ENCODE data around the gene TKTL1.

The TKTL1 gene

DNA sequence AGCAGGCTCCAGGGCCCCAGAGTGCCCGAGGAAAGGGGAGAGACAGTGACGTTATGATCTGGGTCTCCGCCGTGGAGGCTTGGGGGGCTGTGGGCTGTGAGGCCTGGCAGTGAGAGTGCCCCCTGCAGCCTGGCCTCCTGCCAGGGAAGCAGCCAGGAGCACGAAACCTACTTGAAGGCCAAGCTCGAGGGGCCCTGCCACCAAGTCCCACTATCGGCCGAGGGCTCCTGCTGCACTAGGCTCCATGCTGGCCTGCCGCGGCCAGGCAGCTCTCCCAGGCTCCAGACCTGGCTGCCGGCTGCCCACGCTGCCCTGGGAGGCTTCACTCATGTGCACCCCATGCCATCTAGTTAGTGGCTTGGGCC, 60.2 kb downstream of the TKTL1 start:
- Histone ChIP-seq H3F3A (ENCODE audit: control insufficient read depth, insufficient read depth) (no peaks in the 10 kb centered on the region), H3K4me3 (ENCODE audit: low read length) (no peak overlapping the region), H3K27ac (ENCODE audit: low read depth, low read length) (no peak overlapping the region), H3K4me2 (ENCODE audit: low read length) (no peak overlapping the region), H3K9me2 (replicated peaks; ENCODE audit: control insufficient read depth, low read length) (no peaks in the 10 kb centered on the region), H3K27me3 (ENCODE audit: control insufficient read depth, low read length) (no peaks in the 10 kb centered on the region), H3K9me3 (ENCODE audit: control insufficient read depth, insufficient read depth, low read length) (no peaks in the 10 kb centered on the region), H3K79me2 (ENCODE audit: control insufficient read depth, low read length) (no peaks in the 10 kb centered on the region), H3K4me1 (ENCODE audit: control insufficient read depth, low read length) (no peaks in the 10 kb centered on the region), H3K36me3 (ENCODE audit: control insufficient read depth, low read length) (peaks cover 8% of the 10 kb centered on the region; the same call in 1 of the 2 replicates), H4K20me1 (ENCODE audit: control insufficient read depth, insufficient read depth, low read depth, low read length) (no peaks in the 10 kb centered on the region)
- no peak for TF ChIP-seq EZH2phosphoT487 (IDR thresholded peaks at IDR 0.05; ENCODE audit: borderline replicate concordance, low read length)
- TF ChIP-seq, protein P1, sequence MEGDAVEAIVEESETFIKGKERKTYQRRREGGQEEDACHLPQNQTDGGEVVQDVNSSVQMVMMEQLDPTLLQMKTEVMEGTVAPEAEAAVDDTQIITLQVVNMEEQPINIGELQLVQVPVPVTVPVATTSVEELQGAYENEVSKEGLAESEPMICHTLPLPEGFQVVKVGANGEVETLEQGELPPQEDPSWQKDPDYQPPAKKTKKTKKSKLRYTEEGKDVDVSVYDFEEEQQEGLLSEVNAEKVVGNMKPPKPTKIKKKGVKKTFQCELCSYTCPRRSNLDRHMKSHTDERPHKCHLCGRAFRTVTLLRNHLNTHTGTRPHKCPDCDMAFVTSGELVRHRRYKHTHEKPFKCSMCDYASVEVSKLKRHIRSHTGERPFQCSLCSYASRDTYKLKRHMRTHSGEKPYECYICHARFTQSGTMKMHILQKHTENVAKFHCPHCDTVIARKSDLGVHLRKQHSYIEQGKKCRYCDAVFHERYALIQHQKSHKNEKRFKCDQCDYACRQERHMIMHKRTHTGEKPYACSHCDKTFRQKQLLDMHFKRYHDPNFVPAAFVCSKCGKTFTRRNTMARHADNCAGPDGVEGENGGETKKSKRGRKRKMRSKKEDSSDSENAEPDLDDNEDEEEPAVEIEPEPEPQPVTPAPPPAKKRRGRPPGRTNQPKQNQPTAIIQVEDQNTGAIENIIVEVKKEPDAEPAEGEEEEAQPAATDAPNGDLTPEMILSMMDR (IDR thresholded peaks at IDR 0.05; ENCODE audit: low read depth, low read length, poor library complexity, severe bottlenecking) = no peak

DNA sequence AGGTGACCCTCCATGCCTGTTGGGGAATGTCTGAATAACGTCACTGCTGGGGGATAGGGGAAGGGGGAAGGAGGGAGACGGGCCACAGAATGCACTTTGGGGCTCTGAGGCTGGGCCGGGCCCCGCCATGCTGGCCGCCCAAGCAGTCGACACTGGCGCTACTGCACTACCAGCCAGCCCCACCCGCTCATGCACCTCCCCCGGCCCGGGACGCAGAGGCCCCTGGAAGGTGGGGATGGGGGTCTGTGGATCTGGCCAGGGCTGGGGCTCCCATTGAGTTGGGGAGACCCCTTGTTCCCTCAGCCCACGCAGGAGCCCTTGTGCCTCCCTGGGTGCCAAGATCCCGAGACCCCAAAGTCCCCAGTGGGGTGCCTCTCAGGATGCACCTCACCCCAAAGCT, 61.0 kb downstream of the TKTL1 start:
- no peak overlapping the region for H3K4me3 ChIP-seq (ENCODE audit: low read length)
- no peak overlapping the region for H3K27ac ChIP-seq (ENCODE audit: low read depth, low read length)
- no peaks in the 10 kb centered on the region for H3K9me2 ChIP-seq (replicated peaks; ENCODE audit: control insufficient read depth, low read length)
- H3K79me2 ChIP-seq (ENCODE audit: control insufficient read depth, low read length) = no peaks in the 10 kb centered on the region
- H3K4me1 ChIP-seq (ENCODE audit: control insufficient read depth, low read length) = no peaks in the 10 kb centered on the region
- no peaks in the 10 kb centered on the region for H3K9me3 ChIP-seq (ENCODE audit: control insufficient read depth, insufficient read depth, low read length)
- H3K27me3 ChIP-seq (ENCODE audit: control insufficient read depth, low read length) = no peaks in the 10 kb centered on the region
- H3K36me3 ChIP-seq (ENCODE audit: control insufficient read depth, low read length) = peaks cover 13% of the 10 kb centered on the region
- H3F3A ChIP-seq (ENCODE audit: control insufficient read depth, insufficient read depth) = no peaks in the 10 kb centered on the region
- H4K20me1 ChIP-seq (ENCODE audit: control insufficient read depth, insufficient read depth, low read depth, low read length) = no peaks in the 10 kb centered on the region
- no peak overlapping the region for H3K4me2 ChIP-seq (ENCODE audit: low read length)
- TF ChIP-seq, protein P1 (IDR thresholded peaks at IDR 0.05; ENCODE audit: low read depth, low read length, poor library complexity, severe bottlenecking) = no peak
- TF ChIP-seq EZH2phosphoT487 (IDR thresholded peaks at IDR 0.05; ENCODE audit: borderline replicate concordance, low read length) = no peak

DNA sequence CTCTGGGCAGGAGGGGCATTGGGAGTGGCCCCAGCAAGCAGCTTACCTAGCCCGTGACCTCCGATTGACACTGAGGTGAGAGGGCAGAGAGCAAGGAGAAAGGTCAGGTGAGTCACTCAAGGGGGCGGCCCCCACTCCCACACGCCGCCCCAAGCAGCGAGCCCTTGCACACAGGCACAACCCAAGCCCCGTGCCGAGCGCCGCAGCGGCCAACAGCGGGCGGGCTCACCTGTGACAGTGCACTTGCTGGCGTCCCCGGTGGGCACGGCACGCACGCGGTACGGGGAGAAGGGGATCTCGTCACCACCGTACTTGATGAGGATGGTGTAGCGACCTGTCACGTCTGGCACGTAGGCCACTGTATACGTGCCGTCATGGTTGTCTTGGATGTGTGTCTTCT, 61.6 kb downstream of the TKTL1 start:
- Histone ChIP-seq H3K79me2 (ENCODE audit: control insufficient read depth, low read length) (no peaks in the 10 kb centered on the region), H3K27me3 (ENCODE audit: control insufficient read depth, low read length) (no peaks in the 10 kb centered on the region), H4K20me1 (ENCODE audit: control insufficient read depth, insufficient read depth, low read depth, low read length) (no peaks in the 10 kb centered on the region), H3K27ac (ENCODE audit: low read depth, low read length) (no peak overlapping the region), H3K36me3 (ENCODE audit: control insufficient read depth, low read length) (peaks cover 16% of the 10 kb centered on the region), H3K4me1 (ENCODE audit: control insufficient read depth, low read length) (no peaks in the 10 kb centered on the region), H3K9me3 (ENCODE audit: control insufficient read depth, insufficient read depth, low read length) (no peaks in the 10 kb centered on the region), H3K4me2 (ENCODE audit: low read length) (no peak overlapping the region), H3K4me3 (ENCODE audit: low read length) (no peak overlapping the region), H3K9me2 (replicated peaks; ENCODE audit: control insufficient read depth, low read length) (no peaks in the 10 kb centered on the region), H3F3A (ENCODE audit: control insufficient read depth, insufficient read depth) (no peaks in the 10 kb centered on the region)
- no peak for TF ChIP-seq EZH2phosphoT487 (IDR thresholded peaks at IDR 0.05; ENCODE audit: borderline replicate concordance, low read length)
- TF ChIP-seq, protein P1 (IDR thresholded peaks at IDR 0.05; ENCODE audit: low read depth, low read length, poor library complexity, severe bottlenecking) = no peak

DNA sequence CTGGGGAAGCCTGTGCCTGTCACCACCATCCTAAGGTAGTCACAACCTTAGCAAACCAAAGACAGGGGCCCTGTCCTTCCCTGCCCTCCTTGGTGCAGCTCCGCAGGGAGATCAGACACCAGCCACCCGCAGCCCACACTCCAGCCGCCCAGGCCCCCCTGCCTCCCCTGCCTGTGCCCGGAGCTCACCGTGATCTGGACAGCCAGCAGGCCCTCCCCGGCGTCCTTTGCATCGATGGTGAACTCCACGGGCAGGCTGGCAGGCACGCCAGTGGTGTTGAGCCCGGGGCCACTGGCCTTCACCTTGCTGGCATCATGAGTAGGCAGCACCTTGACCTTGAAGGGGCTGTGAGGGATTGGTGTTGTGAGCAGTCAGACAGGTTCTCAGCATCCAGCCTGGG, 62.4 kb downstream of the TKTL1 start:
- Histone ChIP-seq H4K20me1 (ENCODE audit: control insufficient read depth, insufficient read depth, low read depth, low read length) (no peaks in the 10 kb centered on the region), H3K79me2 (ENCODE audit: control insufficient read depth, low read length) (no peaks in the 10 kb centered on the region), H3K36me3 (ENCODE audit: control insufficient read depth, low read length) (peaks cover 16% of the 10 kb centered on the region), H3K4me2 (ENCODE audit: low read length) (no peak overlapping the region), H3K4me3 (ENCODE audit: low read length) (no peak overlapping the region), H3K4me1 (ENCODE audit: control insufficient read depth, low read length) (no peaks in the 10 kb centered on the region), H3K9me2 (replicated peaks; ENCODE audit: control insufficient read depth, low read length) (no peaks in the 10 kb centered on the region), H3K9me3 (ENCODE audit: control insufficient read depth, insufficient read depth, low read length) (no peaks in the 10 kb centered on the region), H3F3A (ENCODE audit: control insufficient read depth, insufficient read depth) (no peaks in the 10 kb centered on the region), H3K27ac (ENCODE audit: low read depth, low read length) (no peak overlapping the region), H3K27me3 (ENCODE audit: control insufficient read depth, low read length) (no peaks in the 10 kb centered on the region)
- TF ChIP-seq EZH2phosphoT487 (IDR thresholded peaks at IDR 0.05; ENCODE audit: borderline replicate concordance, low read length) = no peak
- TF ChIP-seq, protein P1 (IDR thresholded peaks at IDR 0.05; ENCODE audit: low read depth, low read length, poor library complexity, severe bottlenecking) = no peak

Data from DOHH2 (cell line).